Cardiac fibroblast (primary cell): Measurements from ENCODE around the gene SEPTIN3.

Experiments
- DNase-seq, 2 donors: peaks; one replicate each; pipeline versions ENCODE4 v3.0.0 to v3.0.0-alpha.2; 2010; ENCODE audit warnings: low read depth in 2 of 2
- H3K4me3 ChIP-seq, 2 donors: replicated peaks in 1 of 2; 1 replicate in 1 of 2; 2 replicates in 1 of 2; pipeline ENCODE4 v1.5.1; 2011; ENCODE audit warnings: low read depth in 2 of 2, low read length in 2 of 2, mild to moderate bottlenecking in 2 of 2, moderate library complexity in 1 of 2
- CTCF ChIP-seq: IDR thresholded peaks from one replicate; pipeline ENCODE4 v1.5.1; 2011; ENCODE audit warnings: low read depth, mild to moderate bottlenecking, low read length, inconsistent platforms

The SEPTIN3 gene

GRCh38 chr22:41987276-41987675 lies 18.0 kb downstream of the SEPTIN3 start:
- H3K4me3 ChIP-seq, result no peak overlapping the region
- no peak for DNase-seq
- no peak for TF ChIP-seq CTCF

GRCh38 chr22:41989246-41989645 lies 20.0 kb downstream of the SEPTIN3 start:
- TF ChIP-seq CTCF, result no peak
- no peak overlapping the region for H3K4me3 ChIP-seq
- no peak for DNase-seq

GRCh38 chr22:41991111-41991510 lies 21.9 kb downstream of the SEPTIN3 start:
- no peak for DNase-seq
- TF ChIP-seq CTCF, result no peak
- H3K4me3 ChIP-seq, result no peak overlapping the region

- no peak for DNase-seq
- no peak overlapping the region for H3K4me3 ChIP-seq
These were observed 23.3 kb downstream of the SEPTIN3 start for GRCh38 chr22:41992496-41992895.

GRCh38 chr22:41995211-41995610 lies 26.0 kb downstream of the SEPTIN3 start:
- TF ChIP-seq CTCF, result no peak
- no peak overlapping the region for H3K4me3 ChIP-seq
- DNase-seq, result no peak

More at GRCh38 chr22:41992496-41992895, 23.3 kb downstream of the SEPTIN3 start:
- TF ChIP-seq CTCF, result no peak

DNA sequence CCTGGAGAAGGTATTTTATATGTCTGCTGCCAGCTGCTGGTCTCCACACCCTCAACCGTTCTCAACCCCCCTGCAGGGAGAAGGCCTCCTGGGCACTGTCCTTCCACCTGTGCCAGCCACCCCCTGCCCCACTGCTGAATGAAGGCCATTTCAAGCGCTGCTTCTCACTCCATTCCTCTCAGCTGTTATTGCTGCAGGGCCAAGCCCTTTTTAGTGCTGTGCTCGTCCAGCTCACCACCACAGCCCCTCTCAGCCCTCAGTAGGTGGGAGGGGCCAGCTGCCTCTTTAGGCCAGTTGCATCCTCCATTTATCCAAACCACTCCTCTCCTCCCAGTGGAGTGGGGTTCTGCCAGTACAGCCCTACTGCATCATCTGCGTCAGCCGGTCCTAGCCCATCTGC lies 27.6 kb downstream of the SEPTIN3 start:
- DNase-seq, result no peak
- TF ChIP-seq CTCF, result no peak
- H3K4me3 ChIP-seq, result no peak overlapping the region

GRCh38 chr22:41998361-41999261 lies 29.4 kb downstream of the SEPTIN3 start, which contains the start of gene WBP2NL:
Gene WBP2NL (plus strand): TSS chr22:41998788. CDS start chr22:41998819, 31 bp downstream.
- H3K4me3 ChIP-seq, result peak within 1 kb of the TSS; percentile 47 to 54
- TF ChIP-seq CTCF, result no peak
- DNase-seq, result peak; percentile 80 to 82
